ENCODE measurements around the gene SLC13A2. TPM values are rescaled to one million over a fixed set of nuclear protein-coding genes. Genes with fewer than 3 reads are reported as not detected.
A peak's percentile ranks its signal among the peaks of the same experiment; 100 is the strongest.

The SLC13A2 gene
- total and polyA plus RNA-seq, 4 donors = 23.8 TPM; not detected in 3

DNA sequence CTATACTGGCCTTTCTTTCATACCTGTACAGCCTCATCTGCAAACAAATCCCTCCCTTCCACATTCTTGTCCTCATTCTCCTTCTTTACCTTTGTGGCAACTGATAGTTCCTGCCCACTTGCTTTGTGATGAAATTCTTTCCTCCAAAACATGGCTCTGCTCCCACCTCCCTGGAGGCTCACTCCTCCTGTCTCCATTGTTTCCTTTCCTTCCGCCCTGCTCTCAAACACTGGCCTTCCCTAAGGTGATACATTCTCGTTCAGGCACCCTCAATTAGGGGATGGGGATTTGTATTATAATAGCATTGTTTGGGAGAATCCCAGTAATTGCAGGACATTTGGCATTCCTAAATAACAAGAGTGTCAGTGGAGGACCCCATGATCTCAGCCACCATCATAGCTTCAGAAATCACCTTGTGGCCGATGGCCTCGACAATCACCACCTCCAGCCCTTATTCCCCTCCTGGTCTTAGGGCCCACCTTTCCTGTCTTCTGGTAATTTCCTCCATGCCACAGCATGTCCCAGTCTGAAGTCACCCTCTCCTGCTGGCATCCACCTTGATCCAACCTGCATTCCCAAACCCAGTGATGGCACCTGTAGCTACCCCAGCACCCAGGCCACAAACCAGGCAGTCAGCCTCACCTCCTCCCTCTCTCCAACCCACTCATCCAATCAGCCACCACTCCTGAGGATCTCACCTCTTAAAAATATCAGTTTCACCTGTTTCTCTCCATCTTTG, 71.1 kb downstream of the SLC13A2 start:
- 88 to 90% methylated on average over 4 of the region's 4 CpGs for WGBS, 2 donors
- Histone ChIP-seq H3K36me3 (ENCODE audit: control insufficient read depth in 1 of 2, insufficient read depth in 2 of 2, low read length in 1 of 2) (peaks cover 0 to 2% of the 10 kb centered on the region in 2 donors), H3K9me3 (ENCODE audit: control insufficient read depth, low read length) (no peaks in the 10 kb centered on the region), H3K4me3 (ENCODE audit: low read length in 2 of 2) (no peak overlapping the region), H3K4me1 (ENCODE audit: control insufficient read depth in 1 of 2, insufficient read depth in 2 of 2, low read length in 2 of 2) (no peaks in the 10 kb centered on the region), H3K27ac (ENCODE audit: low read depth in 1 of 2, low read length in 2 of 2) (no peak overlapping the region), H3K27me3 (ENCODE audit: control insufficient read depth in 1 of 2, insufficient read depth in 2 of 2, low read length in 1 of 2) (no peaks in the 10 kb centered on the region)
- intact Hi-C loops (cut with DNase I) = loop anchor here in 1 of 2 donors (5.0 kb wide), 1 partner anchor 68 kb away; the partner anchor contains the start of gene RSKR
- ATAC-seq (ENCODE audit: low FRiP score) (no peak), DNase-seq (no peak)

- 82 to 86% methylated on average over 2 of the region's 2 CpGs for WGBS, 2 donors
Measured at GRCh38 chr17:28545141-28545503, 71.7 kb downstream of the SLC13A2 start.

GRCh38 chr17:28545787-28546415, 72.5 kb downstream of the SLC13A2 start:
- H3K27ac ChIP-seq (ENCODE audit: low read depth in 1 of 2, low read length in 2 of 2) = no peak overlapping the region
- H3K9me3 ChIP-seq (ENCODE audit: control insufficient read depth, low read length) = no peaks in the 10 kb centered on the region
- no peak overlapping the region for H3K4me3 ChIP-seq (ENCODE audit: low read length in 2 of 2)
- DNase-seq (no peak), ATAC-seq (ENCODE audit: low FRiP score) (no peak)
- no peaks in the 10 kb centered on the region for H3K4me1 ChIP-seq (ENCODE audit: control insufficient read depth in 1 of 2, insufficient read depth in 2 of 2, low read length in 2 of 2)
- intact Hi-C loops (cut with DNase I) = loop anchor here (2.0 to 5.0 kb wide), 2 partner anchors 66 to 67 kb away; partner anchors contain the start of gene RSKR (in 1 of the 2)
- no peaks in the 10 kb centered on the region for H3K27me3 ChIP-seq (ENCODE audit: control insufficient read depth in 1 of 2, insufficient read depth in 2 of 2, low read length in 1 of 2)
- WGBS, 2 donors = 51 to 53% methylated on average over 6 of the region's 6 CpGs
- peaks cover 0 to 2% of the 10 kb centered on the region in 2 donors for H3K36me3 ChIP-seq (ENCODE audit: control insufficient read depth in 1 of 2, insufficient read depth in 2 of 2, low read length in 1 of 2)

More at GRCh38 chr17:28545141-28545503, 71.7 kb downstream of the SLC13A2 start:
- Histone ChIP-seq H3K4me1 (ENCODE audit: control insufficient read depth in 1 of 2, insufficient read depth in 2 of 2, low read length in 2 of 2) (no peaks in the 10 kb centered on the region), H3K36me3 (ENCODE audit: control insufficient read depth in 1 of 2, insufficient read depth in 2 of 2, low read length in 1 of 2) (peaks cover 0 to 2% of the 10 kb centered on the region in 2 donors), H3K4me3 (ENCODE audit: low read length in 2 of 2) (no peak overlapping the region), H3K27ac (ENCODE audit: low read depth in 1 of 2, low read length in 2 of 2) (no peak overlapping the region), H3K27me3 (ENCODE audit: control insufficient read depth in 1 of 2, insufficient read depth in 2 of 2, low read length in 1 of 2) (no peaks in the 10 kb centered on the region), H3K9me3 (ENCODE audit: control insufficient read depth, low read length) (no peaks in the 10 kb centered on the region)
- no peak for ATAC-seq (ENCODE audit: low FRiP score)
- intact Hi-C loops (cut with DNase I) = loop anchor here in 1 of 2 donors (5.0 kb wide), 1 partner anchor 67 kb away; the partner anchor contains the start of gene RSKR
- no peak for DNase-seq

GRCh38 chr17:28547096-28547622, 73.7 kb downstream of the SLC13A2 start:
- H3K27me3 ChIP-seq (ENCODE audit: control insufficient read depth in 1 of 2, insufficient read depth in 2 of 2, low read length in 1 of 2) = no peaks in the 10 kb centered on the region
- no peaks in the 10 kb centered on the region for H3K4me1 ChIP-seq (ENCODE audit: control insufficient read depth in 1 of 2, insufficient read depth in 2 of 2, low read length in 2 of 2)
- ATAC-seq (ENCODE audit: low FRiP score) (no peak), DNase-seq (peak in 1 of 2 donors; percentile 46)
- H3K27ac ChIP-seq (ENCODE audit: low read depth in 1 of 2, low read length in 2 of 2) = no peak overlapping the region
- intact Hi-C loops (cut with DNase I) = loop anchor here (2.0 to 5.0 kb wide), 2 partner anchors 65 to 66 kb away; partner anchors contain the start of gene RSKR (in 1 of the 2)
- no peak overlapping the region for H3K4me3 ChIP-seq (ENCODE audit: low read length in 2 of 2)
- WGBS, 2 donors = 91 to 93% methylated on average over 14 of the region's 14 CpGs
- no peaks in the 10 kb centered on the region for H3K9me3 ChIP-seq (ENCODE audit: control insufficient read depth, low read length)
- H3K36me3 ChIP-seq (ENCODE audit: control insufficient read depth in 1 of 2, insufficient read depth in 2 of 2, low read length in 1 of 2) = peaks cover 0 to 2% of the 10 kb centered on the region in 2 donors

Other genes with a start within 250 kb of the SLC13A2 start
- gene TMEM97, start 154.4 kb upstream of the SLC13A2 start, total RNA-seq = 1 to 10 TPM; 2.5 to 4.1 TPM
- gene TMEM97, start 154.4 kb upstream of the SLC13A2 start, polyA plus RNA-seq = 1 to 10 TPM; 1.5 to 1.8 TPM
- gene IFT20, start 138.2 kb upstream of the SLC13A2 start, total RNA-seq = 10 to 100 TPM; 34.5 to 37.2 TPM
- 10 to 100 TPM; 70.7 to 74.3 TPM for gene IFT20, start 138.2 kb upstream of the SLC13A2 start, polyA plus RNA-seq
- 10 to 100 TPM; 51.1 to 68.9 TPM for gene TNFAIP1, start 137.9 kb upstream of the SLC13A2 start, total RNA-seq
- gene TNFAIP1, start 137.9 kb upstream of the SLC13A2 start, polyA plus RNA-seq = 10 to 100 TPM; 11.7 to 16.2 TPM
- 10 to 100 TPM; 40.1 to 42.5 TPM for gene POLDIP2, start 116.1 kb upstream of the SLC13A2 start, total RNA-seq
- 10 to 100 TPM; 36.6 to 41.4 TPM for gene POLDIP2, start 116.1 kb upstream of the SLC13A2 start, polyA plus RNA-seq
- gene SEBOX, start 108.4 kb upstream of the SLC13A2 start, total RNA-seq = not detected
- not detected for gene SEBOX, start 108.4 kb upstream of the SLC13A2 start, polyA plus RNA-seq
- 1 to 10 TPM; 1.5 to 2.6 TPM for gene VTN, start 103.3 kb upstream of the SLC13A2 start, total RNA-seq
- 1 to 10 TPM in 1 of 2 donors, under 1 TPM in 1; 0.63 to 4.3 TPM for gene VTN, start 103.3 kb upstream of the SLC13A2 start, polyA plus RNA-seq
- gene SARM1, start 102.0 kb upstream of the SLC13A2 start, total RNA-seq = 10 to 100 TPM; 14.5 to 20.3 TPM
- 10 to 100 TPM in 1 of 2 donors, 1 to 10 TPM in 1; 4.9 to 10.3 TPM for gene SARM1, start 102.0 kb upstream of the SLC13A2 start, polyA plus RNA-seq
- gene SLC46A1, start 67.4 kb upstream of the SLC13A2 start, total RNA-seq = 10 to 100 TPM in 1 of 2 donors, 1 to 10 TPM in 1; 6.4 to 16.7 TPM
- gene SLC46A1, start 67.4 kb upstream of the SLC13A2 start, polyA plus RNA-seq = 10 to 100 TPM in 1 of 2 donors, 1 to 10 TPM in 1; 4.4 to 10.5 TPM
- gene FOXN1, start 32.7 kb downstream of the SLC13A2 start, total RNA-seq = not detected
- not detected for gene FOXN1, start 32.7 kb downstream of the SLC13A2 start, polyA plus RNA-seq
- gene UNC119, start 79.0 kb downstream of the SLC13A2 start, total RNA-seq = 10 to 100 TPM; 17.4 to 25.7 TPM
- gene UNC119, start 79.0 kb downstream of the SLC13A2 start, polyA plus RNA-seq = 10 to 100 TPM; 18.7 to 36.6 TPM
- 10 to 100 TPM; 33.5 to 38.7 TPM for gene PIGS, start 97.9 kb downstream of the SLC13A2 start, total RNA-seq
- 10 to 100 TPM; 21.8 to 37.7 TPM for gene PIGS, start 97.9 kb downstream of the SLC13A2 start, polyA plus RNA-seq
- gene ALDOC, start 103.3 kb downstream of the SLC13A2 start, total RNA-seq = 10 to 100 TPM; 22.1 to 27.1 TPM
- gene ALDOC, start 103.3 kb downstream of the SLC13A2 start, polyA plus RNA-seq = 10 to 100 TPM; 15.4 to 30.4 TPM
- gene SPAG5, start 125.4 kb downstream of the SLC13A2 start, total RNA-seq = 1 to 10 TPM; 2.2 to 3.6 TPM
- 1 to 10 TPM; 1.6 to 4.3 TPM for gene SPAG5, start 125.4 kb downstream of the SLC13A2 start, polyA plus RNA-seq
- gene RSKR, start 140.5 kb downstream of the SLC13A2 start, total RNA-seq = 10 to 100 TPM in 1 of 2 donors, 1 to 10 TPM in 1; 6.3 to 15.7 TPM
- gene RSKR, start 140.5 kb downstream of the SLC13A2 start, polyA plus RNA-seq = 1 to 10 TPM in 1 of 2 donors, under 1 TPM in 1; 0.13 to 3.0 TPM
- 100 to 1,000 TPM; 100 to 135 TPM for gene BLTP2, start 171.5 kb downstream of the SLC13A2 start, total RNA-seq
- 10 to 100 TPM; 27.7 to 27.8 TPM for gene BLTP2, start 171.5 kb downstream of the SLC13A2 start, polyA plus RNA-seq
- gene SDF2, start 188.3 kb downstream of the SLC13A2 start, total RNA-seq = 10 to 100 TPM; 34.8 to 40.8 TPM
- 10 to 100 TPM; 36.7 to 51.5 TPM for gene SDF2, start 188.3 kb downstream of the SLC13A2 start, polyA plus RNA-seq
- 10 to 100 TPM; 73.1 to 81.2 TPM for gene SUPT6H, start 188.6 kb downstream of the SLC13A2 start, total RNA-seq
- gene SUPT6H, start 188.6 kb downstream of the SLC13A2 start, polyA plus RNA-seq = 10 to 100 TPM; 22.5 to 41.0 TPM
- 1 to 10 TPM in 1 of 2 donors, under 1 TPM in 1; 0.78 to 6.6 TPM for gene PROCA1, start 238.2 kb downstream of the SLC13A2 start, total RNA-seq
- gene PROCA1, start 238.2 kb downstream of the SLC13A2 start, polyA plus RNA-seq = 1 to 10 TPM; 5.1 to 5.3 TPM
- 100 to 1,000 TPM; 107 to 115 TPM for gene RAB34, start 244.2 kb downstream of the SLC13A2 start, total RNA-seq
- gene RAB34, start 244.2 kb downstream of the SLC13A2 start, polyA plus RNA-seq = 100 to 1,000 TPM; 133 to 303 TPM
- 1,000 to 10,000 TPM; 1,133 to 1,177 TPM for gene RPL23A, start 246.3 kb downstream of the SLC13A2 start, total RNA-seq
- gene RPL23A, start 246.3 kb downstream of the SLC13A2 start, polyA plus RNA-seq = 1,000 to 10,000 TPM; 1,641 to 1,888 TPM

Data from aorta (tissue), 5 donors.